GM19035 (cell line): Measurements from ENCODE around the gene C12orf57.

Experiments
- ATAC-seq: cut with Tn5 transposase; IDR thresholded peaks from one replicate; pipeline ENCODE4 v1.9.1; 2021; ENCODE audit not compliant: unreplicated experiment

The C12orf57 gene

GRCh38 chr12:6936636-6937480 is 7.0 kb upstream of the C12orf57 start:
- ATAC-seq = peak; percentile 9

- peak; percentile 93 for ATAC-seq
These were observed 6.1 kb upstream of the C12orf57 start for GRCh38 chr12:6937481-6938352.

- no peak for ATAC-seq
These were observed 5.2 kb upstream of the C12orf57 start for GRCh38 chr12:6938353-6939190.

- no peak for ATAC-seq
These were observed 4.7 kb upstream of the C12orf57 start for GRCh38 chr12:6939191-6939540.

GRCh38 chr12:6941267-6941666 is 2.6 kb upstream of the C12orf57 start:
- ATAC-seq = no peak

- no peak for ATAC-seq
These were observed 2.0 kb upstream of the C12orf57 start for GRCh38 chr12:6941782-6942181.

- ATAC-seq = no peak
These were observed 1.5 kb upstream of the C12orf57 start for GRCh38 chr12:6942331-6942665.

GRCh38 chr12:6943389-6943721 is 467 bp upstream of the C12orf57 start:
- peak; percentile 34 for ATAC-seq

DNA sequence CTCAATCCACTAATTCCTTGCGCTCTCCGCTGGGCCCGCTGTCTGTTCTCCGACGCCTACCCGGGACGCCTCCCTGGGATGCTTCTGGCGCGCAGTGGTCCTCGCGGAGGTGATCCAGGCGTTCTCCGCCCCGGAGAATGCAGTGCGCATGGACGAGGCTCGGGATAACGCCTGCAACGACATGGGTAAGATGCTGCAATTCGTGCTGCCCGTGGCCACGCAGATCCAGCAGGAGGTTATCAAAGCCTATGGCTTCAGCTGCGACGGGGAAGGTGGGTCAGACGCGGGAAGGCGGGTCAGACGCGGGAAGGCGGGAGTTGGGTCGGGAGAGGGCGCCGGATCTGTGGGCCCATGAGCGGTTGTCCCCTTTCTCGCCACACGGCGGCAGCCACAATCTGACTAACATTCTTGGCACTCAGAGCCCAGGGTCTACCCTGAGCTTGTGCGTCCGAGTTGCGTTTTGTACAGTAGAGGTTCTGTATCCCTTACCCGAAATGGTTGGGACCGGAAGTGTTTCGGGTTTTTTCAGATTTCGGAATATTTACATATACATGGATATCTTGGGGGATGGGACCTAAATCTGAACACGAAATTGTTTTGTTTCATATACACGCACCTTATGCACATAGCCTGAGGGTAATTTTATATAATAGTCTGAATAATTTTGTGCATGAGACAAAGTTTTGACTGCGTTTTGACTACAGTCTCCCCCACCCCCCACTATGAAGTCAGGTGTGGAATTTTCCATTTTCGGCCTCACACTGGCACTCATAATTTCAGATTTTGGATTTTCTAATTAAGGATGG is 762 bp downstream of the C12orf57 start:
- peak; percentile 36 for ATAC-seq

GRCh38 chr12:6945613-6946012 is 1.8 kb downstream of the C12orf57 start:
- ATAC-seq = no peak

DNA sequence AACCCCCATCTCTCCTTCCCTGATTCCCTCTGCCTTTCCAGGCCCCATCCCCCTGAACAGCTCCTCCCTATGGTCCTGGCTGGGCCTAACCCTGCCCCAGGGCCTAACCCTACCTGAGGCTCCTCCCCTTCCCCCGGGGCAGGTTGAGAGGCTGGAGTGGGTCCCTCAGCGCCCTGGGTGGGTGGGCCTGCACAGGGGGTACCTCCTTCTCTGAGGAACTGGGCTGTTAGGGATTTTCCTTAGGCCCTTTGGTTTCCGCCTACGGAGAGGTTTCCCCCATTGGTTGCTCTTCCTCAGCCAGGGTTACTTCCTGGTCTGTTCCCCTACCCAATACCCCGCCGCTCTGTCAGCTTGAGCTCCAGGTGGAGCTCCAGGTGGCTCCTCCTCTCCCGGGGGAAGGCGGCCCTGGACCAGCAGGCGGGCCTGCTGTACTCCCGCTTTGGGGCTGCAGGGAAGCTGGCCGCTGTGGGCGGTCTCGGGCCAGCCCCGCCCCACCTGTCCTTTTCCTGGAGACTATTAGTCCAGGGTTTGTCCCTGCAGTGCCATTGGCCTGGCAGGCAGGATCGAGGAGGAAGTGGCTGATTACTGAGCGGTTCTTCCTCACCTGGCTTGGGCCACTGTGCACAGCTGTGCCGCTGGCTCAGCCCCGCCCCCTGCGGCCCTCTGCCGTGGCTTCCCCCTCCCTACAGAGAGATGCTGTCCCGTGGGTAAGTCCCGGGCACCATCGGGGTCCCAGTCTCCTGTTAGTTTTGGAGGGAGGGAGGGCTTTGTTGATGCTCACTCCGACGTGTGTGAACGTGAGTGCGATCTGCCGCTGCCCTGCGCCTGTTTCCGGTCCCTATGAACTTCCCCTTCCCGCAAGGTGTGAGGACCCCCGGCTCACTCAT is 2.5 kb downstream of the C12orf57 start:
- no peak for ATAC-seq

DNA sequence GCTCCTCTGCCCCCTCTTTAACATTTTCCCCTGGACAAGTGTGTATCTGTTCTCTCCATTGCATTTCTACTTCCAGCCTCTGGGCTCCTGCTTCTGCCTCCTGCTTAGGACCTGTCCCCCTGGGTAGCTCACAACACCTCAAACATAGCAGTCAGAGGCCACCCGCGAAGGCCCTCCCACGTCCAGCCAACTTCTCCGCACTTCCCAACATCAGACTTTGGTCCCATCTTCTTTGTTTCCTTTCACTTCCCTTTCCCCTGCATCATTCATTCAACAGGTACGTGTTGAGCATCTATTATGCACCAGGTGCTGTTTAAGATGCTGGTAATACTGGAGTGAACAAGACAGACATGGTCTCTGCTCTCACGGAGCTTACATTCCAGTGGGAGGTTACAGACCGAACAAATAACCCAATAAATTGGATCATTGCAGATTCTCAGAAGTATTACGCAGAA is 3.1 kb downstream of the C12orf57 start:
- ATAC-seq = no peak

GRCh38 chr12:6947615-6948014 is 3.8 kb downstream of the C12orf57 start:
- no peak for ATAC-seq

DNA sequence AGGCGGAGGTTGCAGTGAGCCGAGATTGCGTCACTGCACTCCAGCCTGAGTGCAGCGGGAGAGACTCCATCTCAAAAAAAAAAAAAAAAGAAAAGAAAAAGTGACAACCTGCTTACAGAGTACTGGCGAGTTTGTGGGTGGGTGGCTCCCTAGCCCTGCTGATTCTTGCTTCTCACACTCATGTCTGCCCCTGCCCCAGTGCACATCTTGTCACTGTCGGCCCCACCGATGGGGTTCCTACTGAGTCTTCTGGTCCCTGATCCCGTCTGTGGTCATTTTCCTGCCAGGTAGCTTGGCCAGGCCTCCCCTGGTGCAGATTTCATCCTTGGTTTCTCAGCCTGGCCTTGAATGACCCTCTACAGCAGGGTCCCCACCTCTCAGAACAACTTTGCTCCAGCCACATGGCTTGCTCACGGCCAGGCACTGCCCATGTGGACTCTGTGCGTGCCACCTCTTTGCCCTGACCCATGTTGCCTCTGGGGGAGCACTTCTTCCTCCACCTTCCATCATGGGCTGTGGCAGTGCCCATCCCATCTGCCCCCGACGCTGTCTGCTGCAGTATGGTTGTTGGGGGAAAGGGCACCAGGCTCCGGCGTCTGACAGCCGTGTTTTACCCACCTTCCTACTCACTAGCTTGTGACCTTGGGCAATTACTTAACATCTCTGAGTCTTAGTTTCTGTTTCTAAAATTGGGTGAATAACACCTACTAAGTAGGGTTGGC is 5.2 kb downstream of the C12orf57 start:
- ATAC-seq = no peak

DNA sequence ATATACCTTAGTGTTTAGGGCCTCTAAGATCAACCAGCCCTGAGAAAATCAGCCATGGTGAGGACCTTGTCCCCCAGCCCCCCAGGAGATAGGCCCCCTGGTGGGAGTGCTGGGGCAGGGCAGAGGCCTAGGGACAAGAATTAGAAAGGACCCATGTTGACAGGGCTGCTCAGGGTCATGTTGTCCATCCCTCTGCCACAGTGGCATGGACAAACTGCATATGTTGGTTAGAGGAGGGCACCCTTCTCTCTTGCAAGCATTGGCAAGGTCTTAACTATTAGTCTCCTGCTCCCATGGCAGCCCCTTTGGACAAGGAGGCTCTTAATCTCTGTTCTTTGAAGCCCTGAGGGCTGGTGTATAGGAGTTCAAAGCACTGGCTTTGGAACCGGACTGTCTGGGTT is 6.6 kb downstream of the C12orf57 start:
- no peak for ATAC-seq

GRCh38 chr12:6950811-6951540 is 7.2 kb downstream of the C12orf57 start, which contains the start of gene PTPN6:
PTPN6 (plus strand) TSS chr12:6951356; CDS start chr12:6951513, 157 bp downstream.
- ATAC-seq = peak; percentile 18

- ATAC-seq = no peak
These were observed 7.8 kb downstream of the C12orf57 start for GRCh38 chr12:6951551-6952120.
